ENCODE measurements around the gene GPR146.

The GPR146 gene

GRCh38 chr7:1079546-1079945 lies 35.2 kb downstream of the GPR146 start:
- FAIRE-seq: no peak

- FAIRE-seq: no peak
Measured at GRCh38 chr7:1080252-1080920, 36.0 kb downstream of the GPR146 start.

- no peak for FAIRE-seq
Measured at GRCh38 chr7:1080921-1081255, 36.5 kb downstream of the GPR146 start.

DNA sequence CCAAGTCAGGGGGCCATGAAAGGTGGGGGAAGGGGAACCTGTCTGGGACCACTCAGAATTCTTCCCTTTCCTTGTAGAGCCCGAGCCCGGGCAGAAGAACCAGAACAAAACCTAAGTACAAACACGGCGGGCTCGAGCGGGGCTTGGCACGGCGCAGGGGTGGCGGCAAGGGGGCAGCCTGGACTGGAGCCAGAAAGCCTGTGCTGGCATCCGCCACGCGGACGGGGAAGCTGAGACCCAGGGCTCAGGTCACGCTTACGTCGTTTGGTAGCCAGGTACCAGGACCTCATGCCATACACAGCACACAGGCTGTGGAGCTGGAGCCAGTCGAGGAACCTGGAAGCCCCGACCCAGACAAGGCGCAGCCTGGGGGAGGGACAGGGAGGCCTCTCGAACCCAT lies 37.0 kb downstream of the GPR146 start:
- FAIRE-seq: no peak

DNA sequence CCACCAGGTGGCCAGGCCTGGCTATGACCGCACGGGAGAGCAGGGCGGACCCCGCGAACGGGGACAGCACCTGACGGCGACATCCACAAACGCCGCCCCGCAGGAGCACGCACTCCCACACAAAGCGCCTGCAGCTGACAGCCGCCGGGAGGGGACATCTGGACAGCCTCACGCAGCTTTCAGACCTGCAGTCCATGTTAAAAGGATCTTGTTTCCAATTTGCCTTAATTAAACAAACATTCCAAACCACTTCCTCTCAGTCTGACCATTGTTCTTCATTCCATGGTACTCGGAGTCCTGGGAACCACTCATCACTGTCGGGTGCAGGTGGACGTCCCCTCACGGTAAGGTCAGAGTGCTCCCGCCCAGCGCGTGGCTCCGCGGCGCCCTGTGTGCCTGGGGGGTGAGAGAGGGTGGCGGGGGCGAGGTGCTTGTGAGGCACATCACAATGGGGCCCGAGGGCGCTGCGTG lies 37.6 kb downstream of the GPR146 start:
- FAIRE-seq: no peak

DNA sequence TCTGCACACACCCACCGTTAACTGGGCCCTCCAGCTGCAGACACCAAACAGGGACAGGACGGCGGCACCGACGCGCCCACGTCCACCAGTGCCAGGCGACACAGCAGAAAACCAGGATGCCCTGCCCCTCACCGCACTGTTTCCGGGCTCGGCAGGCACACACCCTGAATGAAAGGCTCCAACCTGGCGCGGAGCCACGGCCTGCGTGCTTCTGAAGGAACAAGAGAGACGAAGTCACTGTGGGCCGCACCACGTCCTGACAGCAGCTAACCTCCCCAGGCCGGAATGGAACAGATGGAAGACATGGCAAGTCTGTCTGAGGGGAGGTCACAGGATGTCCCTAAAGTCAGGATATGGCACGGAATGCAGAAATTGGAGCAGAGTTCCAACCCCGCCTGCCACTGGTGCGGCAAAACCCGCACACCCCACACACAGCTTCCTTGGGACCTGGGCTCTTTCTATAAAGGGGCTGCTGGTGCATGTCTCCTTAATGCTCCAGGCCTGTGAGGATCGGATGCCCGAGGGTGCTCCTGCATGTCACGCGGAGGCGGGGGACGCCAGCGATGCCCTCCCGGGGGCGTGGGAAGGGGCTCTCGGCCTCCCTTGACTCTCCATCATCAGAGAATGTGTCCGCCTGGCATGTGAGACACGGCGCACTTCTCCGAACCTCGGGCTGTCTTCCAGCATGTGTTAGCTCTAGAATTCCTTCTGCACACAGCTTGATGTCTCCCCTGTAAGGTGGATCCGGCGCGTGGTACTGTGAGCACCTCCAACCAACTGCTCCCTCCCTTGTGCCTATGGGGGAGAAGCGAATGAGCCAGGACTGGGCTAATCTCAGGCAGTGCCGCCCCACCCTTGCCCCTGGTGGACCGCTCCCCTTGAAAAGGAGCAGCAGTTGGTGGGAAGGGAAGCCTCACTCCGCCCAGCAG lies 39.6 kb downstream of the GPR146 start:
- FAIRE-seq: no peak

DNA sequence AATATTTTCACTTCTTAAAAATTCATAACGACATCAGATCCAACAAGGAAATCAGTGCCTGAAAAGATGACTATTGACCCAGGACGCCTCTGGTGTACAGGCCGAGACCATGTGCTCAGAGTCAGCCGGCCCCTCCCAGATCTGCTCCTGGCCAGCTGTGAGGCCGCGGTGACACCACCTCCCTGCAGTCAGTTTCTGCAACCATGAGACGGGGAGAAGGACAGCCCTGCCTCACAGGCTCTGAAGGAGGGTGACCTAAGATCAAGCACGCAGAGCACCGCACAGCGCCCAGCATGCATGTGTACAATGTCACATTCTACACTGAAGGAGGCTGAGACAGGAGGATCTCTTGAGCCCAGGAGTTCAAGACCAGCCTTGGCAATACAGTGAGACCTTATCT lies 40.9 kb downstream of the GPR146 start:
- no peak for FAIRE-seq

DNA sequence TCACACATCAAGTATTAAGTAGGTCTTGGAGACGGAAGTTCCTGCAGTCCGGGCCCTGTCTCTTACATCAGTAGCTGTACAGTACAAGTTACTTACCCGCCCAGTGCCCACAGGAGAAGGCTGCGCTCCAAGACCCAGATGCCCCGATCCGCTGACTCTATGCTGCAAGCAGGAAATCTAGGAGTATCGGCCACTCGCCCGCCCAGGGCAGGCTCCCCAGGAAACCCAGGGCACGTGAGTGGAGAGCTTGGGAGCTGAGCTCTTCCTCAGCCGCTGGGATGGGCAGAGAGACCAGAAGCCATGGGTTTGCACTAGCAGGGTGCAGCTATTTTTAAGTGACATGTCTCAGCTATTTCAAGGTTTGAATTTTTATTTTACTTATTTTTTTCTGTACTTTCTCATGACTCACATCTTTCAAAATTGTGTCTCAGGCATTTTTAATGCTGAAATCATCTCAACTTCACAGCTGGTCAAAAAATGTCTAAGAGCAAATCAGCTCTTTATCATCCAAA lies 41.6 kb downstream of the GPR146 start:
- FAIRE-seq: no peak

- FAIRE-seq: no peak
Measured at GRCh38 chr7:1086588-1087464, 42.5 kb downstream of the GPR146 start.

DNA sequence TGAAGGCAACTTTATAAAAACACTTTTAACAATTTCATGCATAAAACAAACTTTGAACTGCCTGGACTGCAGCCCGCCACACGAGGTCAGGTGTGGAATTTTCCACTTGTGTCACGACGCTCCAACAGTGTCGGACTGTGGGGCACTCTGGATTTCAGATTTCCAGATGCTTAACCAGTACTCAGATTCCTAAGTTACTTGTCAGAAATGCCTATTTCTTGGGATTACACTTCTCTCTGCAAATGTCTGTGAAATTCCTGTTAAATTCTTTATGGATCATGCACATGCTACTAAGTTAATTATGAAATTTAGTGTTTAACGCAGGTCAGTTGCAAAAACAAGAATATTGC lies 43.1 kb downstream of the GPR146 start:
- no peak for FAIRE-seq

DNA sequence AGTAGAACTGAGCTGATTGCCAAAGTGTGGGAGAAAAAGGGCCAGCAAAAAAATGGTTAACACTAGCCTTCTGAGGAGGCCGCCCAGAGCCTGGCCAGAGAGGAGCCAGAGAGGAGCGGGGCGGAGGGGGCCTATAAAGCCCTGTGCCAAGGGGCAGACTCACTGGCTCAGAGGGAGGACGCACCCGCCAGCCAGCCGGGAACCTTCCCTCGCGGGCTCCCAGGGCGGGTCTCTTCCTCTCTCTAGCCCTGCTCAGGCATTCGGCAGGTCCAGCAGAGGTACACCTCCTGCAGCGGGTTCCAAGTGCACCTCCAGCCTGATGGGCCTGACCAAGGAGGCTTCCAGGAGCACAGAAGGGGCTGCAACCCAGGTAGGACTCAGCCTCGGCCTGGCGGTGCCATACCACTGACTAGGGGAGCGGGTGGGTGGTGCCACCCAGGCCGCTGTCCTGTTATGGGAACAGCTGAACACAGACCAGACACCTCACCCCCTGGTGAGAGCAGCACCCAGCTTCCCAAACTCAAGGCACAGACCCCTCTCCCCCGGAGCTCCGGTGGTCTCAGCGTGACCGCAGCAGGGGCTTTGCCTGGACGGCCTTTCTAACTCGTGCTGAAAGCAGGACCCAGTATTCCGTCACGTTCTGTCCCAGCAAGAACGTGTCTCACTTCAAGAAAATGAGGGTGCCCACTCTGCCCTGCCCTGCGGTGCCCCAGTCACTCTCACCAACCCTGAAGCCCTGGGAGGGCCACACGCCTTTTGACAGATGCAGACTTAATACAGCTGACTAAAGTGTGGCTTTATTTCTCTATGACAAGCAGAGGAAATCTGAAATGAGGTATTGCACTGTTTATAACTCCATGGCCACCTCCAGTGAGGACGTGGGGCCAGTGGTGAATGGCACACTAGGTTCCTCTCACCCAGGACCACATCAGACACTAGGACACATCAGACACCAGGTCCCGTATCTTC lies 43.9 kb downstream of the GPR146 start, which contains the start of gene GPER1:
Gene GPER1 (plus strand): TSS at position 162 of the 969 bp plus-strand sequence. CDS start 3,616 bp downstream, outside the sequence.
- no peak for FAIRE-seq

- no peak for FAIRE-seq
Measured at GRCh38 chr7:1090236-1090635, 45.9 kb downstream of the GPR146 start.

DNA sequence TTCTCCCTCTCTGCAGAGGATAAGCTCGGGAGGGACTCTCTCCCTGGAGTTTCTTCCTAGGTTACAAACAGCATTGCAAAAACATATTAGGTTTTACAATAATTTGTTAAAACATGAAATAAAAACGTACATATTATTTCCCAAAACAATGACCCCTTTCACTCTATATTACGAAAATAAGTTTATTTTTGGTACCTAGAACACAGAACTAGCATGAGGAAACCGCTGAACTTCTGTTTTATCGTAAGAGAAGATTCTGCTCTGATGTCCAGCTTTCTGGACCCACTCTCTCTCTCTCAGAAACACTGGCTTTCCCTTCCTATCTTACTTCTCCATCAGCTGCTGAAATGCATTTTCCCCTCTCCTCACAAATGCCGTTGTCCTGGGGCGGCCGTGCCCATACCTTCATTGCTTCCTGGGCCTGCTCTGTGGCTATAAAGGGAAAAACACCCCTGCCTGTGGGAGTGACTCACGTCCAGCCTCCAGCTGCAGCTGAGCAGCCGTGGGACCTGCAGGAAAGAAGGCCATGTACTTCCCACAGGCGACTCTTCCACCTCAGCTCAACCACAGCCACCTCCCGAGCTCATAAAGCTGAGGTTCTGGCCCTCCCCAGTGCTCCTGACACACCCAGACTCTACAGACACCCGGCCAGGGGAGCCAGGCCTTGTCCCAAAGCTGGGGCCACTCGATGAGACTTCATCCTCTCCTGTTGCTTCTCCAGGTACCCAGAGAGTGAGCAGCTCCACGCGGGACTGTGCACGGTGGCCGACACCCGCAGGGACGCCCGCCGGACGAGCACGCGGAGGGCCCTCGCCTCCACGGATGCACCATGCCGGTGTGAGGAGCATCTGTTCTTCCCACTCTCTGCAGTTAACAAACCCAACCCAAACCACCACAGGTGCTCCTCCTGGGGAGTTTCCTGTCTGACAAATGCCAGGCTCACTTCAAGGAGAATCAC lies 46.6 kb downstream of the GPR146 start:
- FAIRE-seq: no peak

DNA sequence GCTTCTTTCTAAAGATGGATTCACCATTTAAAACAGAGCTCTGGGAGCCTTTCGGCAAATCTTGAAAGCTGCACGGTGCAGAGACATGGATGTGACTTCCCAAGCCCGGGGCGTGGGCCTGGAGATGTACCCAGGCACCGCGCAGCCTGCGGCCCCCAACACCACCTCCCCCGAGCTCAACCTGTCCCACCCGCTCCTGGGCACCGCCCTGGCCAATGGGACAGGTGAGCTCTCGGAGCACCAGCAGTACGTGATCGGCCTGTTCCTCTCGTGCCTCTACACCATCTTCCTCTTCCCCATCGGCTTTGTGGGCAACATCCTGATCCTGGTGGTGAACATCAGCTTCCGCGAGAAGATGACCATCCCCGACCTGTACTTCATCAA lies 47.3 kb downstream of the GPR146 start:
- no peak for FAIRE-seq

GRCh38 chr7:1092161-1092632 lies 47.9 kb downstream of the GPR146 start:
- no peak for FAIRE-seq

DNA sequence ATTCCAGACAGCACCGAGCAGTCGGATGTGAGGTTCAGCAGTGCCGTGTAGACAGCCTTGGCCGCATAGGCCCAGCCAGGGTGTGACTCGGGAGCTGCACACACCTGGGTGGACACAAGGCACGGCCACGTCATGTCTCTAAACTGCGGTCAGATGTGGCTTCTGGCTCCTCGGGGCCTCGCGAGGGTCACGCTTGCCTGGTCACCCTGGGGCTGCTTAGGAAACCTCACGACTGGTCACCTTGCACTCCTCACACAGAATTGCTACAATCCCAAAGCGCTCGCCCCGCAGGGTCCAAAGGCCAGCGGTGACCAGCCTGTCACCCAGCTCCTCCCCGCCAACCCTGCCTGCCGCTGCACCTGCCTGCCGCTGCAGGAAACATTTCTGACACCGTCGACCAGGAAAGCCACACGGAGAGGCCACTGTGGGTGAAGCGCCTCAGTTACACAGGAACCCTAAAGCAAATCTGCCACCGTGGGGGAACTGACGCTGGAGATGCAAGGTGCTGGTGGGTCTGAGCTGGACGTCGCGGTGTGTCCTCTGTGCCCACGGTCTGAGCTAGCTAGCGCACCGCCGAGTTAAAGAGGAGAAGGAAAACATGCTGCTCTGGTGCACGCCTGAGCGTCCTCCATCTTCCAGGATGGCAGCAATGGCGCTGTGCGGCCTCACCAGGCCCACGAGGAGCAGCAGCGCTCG lies 48.6 kb downstream of the GPR146 start:
- no peak for FAIRE-seq

DNA sequence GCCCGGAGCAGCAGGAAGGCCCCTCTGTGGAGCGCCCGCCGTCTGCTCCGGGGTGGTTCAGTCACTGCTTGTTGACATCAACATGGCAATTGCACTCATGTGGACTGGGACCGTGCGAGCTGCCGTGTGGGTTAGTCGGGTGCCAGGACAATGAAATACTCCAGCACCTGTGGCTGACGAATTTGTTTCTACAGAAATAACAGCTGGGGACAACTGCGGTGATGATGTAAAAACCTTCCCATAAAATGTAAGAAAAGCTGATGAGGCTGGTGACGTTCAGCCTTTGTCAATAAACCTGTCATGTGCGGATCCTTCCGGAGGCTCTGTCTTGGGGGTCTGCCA lies 49.1 kb downstream of the GPR146 start:
- no peak for FAIRE-seq

GRCh38 chr7:1093916-1094508 lies 49.7 kb downstream of the GPR146 start:
- no peak for FAIRE-seq

DNA sequence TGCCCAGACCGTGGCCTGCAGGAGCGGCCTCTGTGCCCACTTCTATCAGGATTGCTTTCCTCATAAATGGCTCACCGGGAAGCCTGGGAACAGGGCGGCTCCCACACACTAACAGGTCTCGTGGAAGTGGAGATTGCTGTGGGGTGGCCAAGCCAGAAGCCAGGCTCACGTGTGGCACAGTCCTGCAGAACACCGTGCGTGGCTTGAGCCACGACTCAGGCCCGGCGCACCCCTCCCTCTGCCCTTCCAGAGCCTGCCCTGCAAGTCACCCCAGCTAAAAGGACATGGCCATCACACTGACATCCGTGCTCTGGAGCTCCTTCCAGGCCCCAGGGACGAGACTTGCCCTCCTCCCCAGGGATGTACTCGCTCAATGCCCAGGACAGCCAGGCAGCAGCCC lies 50.5 kb downstream of the GPR146 start:
- no peak for FAIRE-seq

All from endometrium (tissue), 2 donors.